ENCODE measurements around the gene LRRC70. TPM values are rescaled to one million over a fixed set of nuclear protein-coding genes. Genes with fewer than 3 reads are reported as not detected.

Gene LRRC70
- total and polyA plus RNA-seq, 2 of the 8 experiments (the other 6 are each of a cell fraction or from before 2014, with no cell fraction given), result 0.62 to 0.67 TPM

- TF ChIP-seq BCL11A (IDR thresholded peaks at IDR 0.05; ENCODE audit: low read depth in 2 of 2, low read length in 2 of 2), result no peak
Observed at GRCh38 chr5:62603934-62604333, 25.3 kb downstream of the LRRC70 start (continued).
